AG10803 (cell line): ENCODE measurements around the gene INO80B.
A peak's percentile ranks its signal among the peaks of the same experiment; 100 is the strongest.

Source experiments
- DNase-seq: peaks from one replicate; pipeline ENCODE4 v3.0.0; 2010; ENCODE audit warnings: low read depth
- H3K4me3 ChIP-seq: 2 replicates; pipeline ENCODE4 v1.5.1; 2011; ENCODE audit warnings: mild to moderate bottlenecking, low read length, control low read depth
- TF ChIP-seq, protein P1 (sequence below): conservative IDR thresholded peaks from 2 replicates; pipeline ENCODE4 v1.5.1; 2011; ENCODE audit warnings: mild to moderate bottlenecking, low read length, control low read depth, inconsistent platforms

INO80B gene

DNA sequence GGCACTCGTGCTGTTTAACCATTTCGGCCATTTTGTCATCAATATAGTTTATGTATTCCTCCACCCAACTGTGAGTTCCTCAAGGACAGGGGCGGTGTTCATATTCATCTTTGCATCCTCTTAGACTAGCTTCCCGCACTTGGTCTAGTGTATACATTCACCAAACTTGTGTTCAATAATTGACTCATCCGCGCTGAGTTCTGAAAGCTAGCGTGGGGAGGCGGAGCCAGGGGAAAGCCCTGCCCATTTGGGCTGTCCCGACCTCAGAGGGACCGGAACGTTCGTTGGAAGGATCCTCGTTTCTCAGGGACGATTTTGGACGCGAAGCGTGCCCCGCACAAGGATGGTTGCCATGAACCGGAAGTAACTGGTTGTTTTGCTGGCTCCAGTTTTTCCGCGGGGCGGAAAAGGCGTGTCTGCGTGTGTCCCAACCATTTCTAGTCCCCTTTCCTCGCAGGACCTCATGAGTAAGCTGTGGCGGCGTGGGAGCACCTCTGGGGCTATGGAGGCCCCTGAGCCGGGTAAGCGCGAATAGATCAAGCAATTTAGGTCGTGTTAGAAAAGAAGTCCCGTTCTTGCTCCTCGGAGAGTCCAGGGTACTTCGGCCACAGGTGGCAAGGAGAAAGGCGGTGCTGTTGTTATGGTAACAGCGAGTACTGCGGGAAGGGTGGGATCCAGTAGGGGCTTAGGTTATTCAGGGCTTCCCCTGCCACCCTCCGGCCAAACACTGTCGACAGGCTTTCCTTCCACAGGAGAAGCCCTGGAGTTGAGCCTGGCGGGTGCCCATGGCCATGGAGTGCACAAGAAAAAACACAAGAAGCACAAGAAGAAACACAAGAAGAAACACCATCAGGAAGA lies at the start of gene INO80B:
INO80B (plus strand) TSS at position 434 of the 858 bp plus-strand sequence; CDS start at position 464, 30 bp downstream.
- TF ChIP-seq, protein P1, sequence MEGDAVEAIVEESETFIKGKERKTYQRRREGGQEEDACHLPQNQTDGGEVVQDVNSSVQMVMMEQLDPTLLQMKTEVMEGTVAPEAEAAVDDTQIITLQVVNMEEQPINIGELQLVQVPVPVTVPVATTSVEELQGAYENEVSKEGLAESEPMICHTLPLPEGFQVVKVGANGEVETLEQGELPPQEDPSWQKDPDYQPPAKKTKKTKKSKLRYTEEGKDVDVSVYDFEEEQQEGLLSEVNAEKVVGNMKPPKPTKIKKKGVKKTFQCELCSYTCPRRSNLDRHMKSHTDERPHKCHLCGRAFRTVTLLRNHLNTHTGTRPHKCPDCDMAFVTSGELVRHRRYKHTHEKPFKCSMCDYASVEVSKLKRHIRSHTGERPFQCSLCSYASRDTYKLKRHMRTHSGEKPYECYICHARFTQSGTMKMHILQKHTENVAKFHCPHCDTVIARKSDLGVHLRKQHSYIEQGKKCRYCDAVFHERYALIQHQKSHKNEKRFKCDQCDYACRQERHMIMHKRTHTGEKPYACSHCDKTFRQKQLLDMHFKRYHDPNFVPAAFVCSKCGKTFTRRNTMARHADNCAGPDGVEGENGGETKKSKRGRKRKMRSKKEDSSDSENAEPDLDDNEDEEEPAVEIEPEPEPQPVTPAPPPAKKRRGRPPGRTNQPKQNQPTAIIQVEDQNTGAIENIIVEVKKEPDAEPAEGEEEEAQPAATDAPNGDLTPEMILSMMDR: no peak
- DNase-seq: peak; percentile 98
- H3K4me3 ChIP-seq: peak within 1 kb of the TSS; percentile 92

DNA sequence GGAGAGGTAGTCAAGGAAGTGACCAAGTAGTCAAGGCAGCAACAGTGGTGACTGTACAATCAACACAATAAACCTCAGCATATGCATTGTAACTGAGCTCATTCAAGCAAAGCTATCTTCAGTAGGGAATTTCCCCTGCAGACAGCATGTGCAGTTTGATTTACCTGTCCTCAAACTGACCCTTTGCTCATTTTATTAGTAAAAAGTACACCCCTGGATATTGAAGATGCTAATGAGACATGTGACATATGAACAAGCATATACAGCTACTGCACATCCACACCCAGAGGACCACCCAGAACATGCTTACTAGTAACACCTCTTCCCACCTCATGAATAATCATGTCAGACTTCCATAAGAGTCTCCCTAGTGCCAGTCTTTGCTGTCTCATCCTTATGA lies 48.9 kb upstream of the INO80B start:
- TF ChIP-seq, protein P1: no peak
- no peak for DNase-seq
- H3K4me3 ChIP-seq: no peak overlapping the region

DNA sequence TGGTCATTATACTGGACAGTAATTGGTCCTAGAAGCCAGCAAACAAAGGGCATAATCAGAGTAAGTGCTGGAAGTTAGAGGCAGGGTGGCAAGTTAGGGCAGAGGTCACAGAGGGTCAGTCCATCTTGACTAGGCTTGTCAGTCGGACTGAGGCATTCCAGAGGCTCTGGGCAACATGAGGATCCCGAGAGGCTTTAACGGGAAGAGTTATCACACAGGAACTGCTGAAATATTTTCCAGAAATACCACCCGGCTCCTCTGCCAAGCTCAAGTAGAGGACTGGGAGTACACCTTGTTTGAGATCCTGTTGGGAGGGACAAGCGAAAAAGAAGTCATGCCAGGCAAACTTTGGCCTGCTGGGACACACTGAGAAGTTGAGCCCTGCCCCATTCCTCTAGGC lies 47.2 kb upstream of the INO80B start:
- H3K4me3 ChIP-seq: no peak overlapping the region
- DNase-seq: no peak
- TF ChIP-seq, protein P1: no peak

DNA sequence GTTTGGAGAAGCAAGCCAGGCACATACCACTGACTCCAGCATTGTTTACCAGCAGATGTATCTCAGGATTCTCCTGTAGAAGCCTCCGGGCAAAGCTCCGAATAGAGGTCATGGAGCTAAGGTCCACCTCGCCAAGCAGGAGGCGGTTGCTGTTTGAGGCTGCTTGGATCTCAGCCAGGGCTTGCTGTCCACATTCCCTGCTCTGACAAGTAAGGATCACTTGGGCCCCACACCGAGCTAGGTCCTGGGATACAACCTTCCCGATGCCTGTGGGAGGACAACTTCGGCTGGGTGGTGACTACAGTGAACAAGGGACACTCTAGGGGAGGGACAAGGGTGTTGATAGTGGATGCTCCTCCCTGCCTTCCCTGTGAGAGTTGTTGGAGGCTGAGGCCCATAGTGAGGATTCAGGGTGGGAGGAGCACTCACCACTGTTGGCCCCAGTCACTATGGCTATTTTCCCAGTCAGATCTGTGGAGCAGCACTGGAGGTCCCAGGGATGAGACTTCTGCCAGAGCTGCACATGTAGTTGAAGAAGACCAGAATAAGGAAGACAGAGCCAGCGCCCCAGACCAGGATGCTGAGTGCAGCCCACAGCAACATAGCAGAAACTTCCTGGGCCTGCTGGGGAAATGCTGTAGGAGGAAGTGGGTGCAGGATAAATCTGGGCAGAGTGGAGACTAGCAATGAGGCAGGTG lies 41.7 kb upstream of the INO80B start:
- TF ChIP-seq, protein P1: no peak
- no peak overlapping the region for H3K4me3 ChIP-seq
- no peak for DNase-seq

DNA sequence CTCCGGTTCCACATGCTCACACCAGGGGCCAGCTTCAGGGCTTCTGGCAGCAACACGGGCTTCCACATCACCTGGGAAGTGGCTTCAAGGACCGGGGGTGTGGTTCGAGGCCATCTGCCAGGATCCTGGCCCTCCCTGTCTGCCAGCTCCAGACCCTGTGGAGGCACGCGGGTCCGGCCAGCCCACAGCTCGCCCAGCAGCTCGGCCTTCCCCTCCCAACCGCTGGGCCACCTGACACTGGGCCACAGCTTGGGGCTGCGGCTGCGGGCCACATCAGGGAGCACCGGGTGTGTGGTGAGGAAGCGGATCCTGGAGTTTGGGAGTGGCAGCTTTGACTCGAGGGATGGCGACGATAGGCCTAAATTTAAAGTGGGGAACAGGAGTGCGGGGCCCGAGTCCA lies 40.4 kb upstream of the INO80B start:
- no peak for DNase-seq
- peak overlapping the region; percentile 60 for H3K4me3 ChIP-seq
- TF ChIP-seq, protein P1: no peak

DNA sequence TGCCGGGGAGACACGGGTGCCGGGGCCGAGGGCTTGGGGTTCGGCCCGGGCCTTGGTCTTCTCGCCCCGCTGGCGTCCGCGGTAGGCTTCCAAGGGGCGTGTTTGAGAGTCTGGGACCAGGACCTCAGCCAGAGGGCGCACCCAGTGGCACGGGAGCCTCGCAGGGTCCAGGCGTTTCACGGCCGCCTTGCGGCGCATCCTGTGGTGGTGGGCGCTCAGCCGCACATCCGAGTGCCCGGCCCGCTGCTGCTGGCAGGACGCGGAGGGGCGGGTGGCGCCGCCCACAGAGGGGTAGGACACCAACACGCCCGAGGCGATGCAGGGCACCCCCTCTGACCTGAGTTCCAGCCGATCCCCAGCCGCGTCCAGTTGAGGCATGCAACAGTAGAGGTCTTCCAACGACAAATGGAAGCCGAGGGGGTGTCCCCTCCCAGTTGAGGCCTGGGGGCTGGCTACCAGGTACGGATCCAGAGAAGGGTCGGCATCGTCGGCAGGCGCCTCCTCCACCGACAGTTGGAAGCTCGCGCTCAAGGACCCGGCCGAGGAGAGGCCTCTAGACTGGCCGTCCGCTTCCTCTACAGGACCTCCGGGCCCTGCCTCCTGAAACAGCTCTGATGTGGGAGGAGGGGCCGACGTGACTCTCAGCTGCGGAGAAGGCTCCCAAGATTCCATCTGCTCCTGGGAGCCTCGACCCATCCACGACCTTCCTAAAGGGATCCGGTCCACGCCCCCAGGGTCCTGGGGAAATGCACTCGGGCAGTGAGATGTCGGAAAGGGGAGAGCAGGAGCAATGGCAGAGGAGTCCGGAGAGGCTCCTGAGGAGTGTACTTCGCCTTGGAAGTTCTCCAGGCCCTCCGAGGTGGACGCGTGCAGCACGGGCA lies 39.8 kb upstream of the INO80B start:
- H3K4me3 ChIP-seq: peak overlapping the region; percentile 60
- DNase-seq: peak; percentile 34
- TF ChIP-seq, protein P1: no peak; the same call in 1 of the 2 replicates
